Naive thymus-derived CD4-positive, alpha-beta T cell (primary cell): ENCODE measurements around the gene EYA3. TPM values are rescaled to one million over a fixed set of nuclear protein-coding genes. Genes with fewer than 3 reads are reported as not detected.

Experiments
- ATAC-seq: fragments of 150-1000 bp; cut with Tn5 transposase; 2 replicates; pipeline ENCODE4 v1.10.0; 2021; ENCODE audit warnings: mild to moderate bottlenecking, moderate library complexity
- CTCF ChIA-PET: fragments of 350-600 bp; sonication (Branson Sonifier 250); formaldehyde crosslinking; loops from one replicate; lab custom pipeline; 2021; ENCODE audit warnings: antibody characterized with exemption; lab: Charles Lee
- POLR2A ChIA-PET: fragments of 350-600 bp; sonication (Branson Sonifier 250); formaldehyde crosslinking; loops from one replicate; lab custom pipeline; 2021; ENCODE audit warnings: antibody characterized with exemption, inconsistent platforms; lab: Charles Lee
- DNase-seq, 9 donors: peaks; one replicate each; pipeline versions ENCODE4 v3.0.0 to v3.0.0-alpha.2; 2020 to 2022; ENCODE audit warnings: mixed read lengths in 1 of 9
- H3K27ac ChIP-seq: one replicate; pipeline ENCODE4 v1.7.0; 2013; ENCODE audit warnings: mild to moderate bottlenecking, low read depth, low read length, moderate library complexity
- H3K27me3 ChIP-seq, 2 donors: one replicate each; pipeline ENCODE4 v1.7.0; 2013; ENCODE audit warnings: low read length in 2 of 2, mild to moderate bottlenecking in 2 of 2, moderate library complexity in 2 of 2; ENCODE audit not compliant: control insufficient read depth in 2 of 2, insufficient read depth in 2 of 2
- H3K36me3 ChIP-seq, 3 experiments: 1 replicate in 2 of 3; 2 replicates in 1 of 3; pipeline ENCODE4 v1.7.0; 2013; ENCODE audit warnings: low read length in 3 of 3, mild to moderate bottlenecking in 3 of 3, moderate library complexity in 1 of 3; ENCODE audit not compliant: insufficient read depth in 3 of 3, control insufficient read depth in 2 of 3
- H3K4me1 ChIP-seq, 2 donors: one replicate each; pipeline ENCODE4 v1.7.0; 2013; ENCODE audit warnings: low read length in 2 of 2, mild to moderate bottlenecking in 2 of 2, moderate library complexity in 1 of 2; ENCODE audit not compliant: control insufficient read depth in 2 of 2, insufficient read depth in 2 of 2
- H3K4me3 ChIP-seq: 2 replicates; pipeline ENCODE4 v1.7.0; 2013; ENCODE audit warnings: mild to moderate bottlenecking, low read length
- H3K9me3 ChIP-seq, 3 experiments: 1 replicate in 2 of 3; 2 replicates in 1 of 3; pipeline ENCODE4 v1.7.0; 2013; ENCODE audit warnings: low read length in 3 of 3; ENCODE audit not compliant: control insufficient read depth in 2 of 3
- H3K27ac Mint-ChIP-seq, 9 donors: one replicate each; pipeline ENCODE4 v1.8.0; 2020 to 2022; ENCODE audit warnings: mixed read lengths in 9 of 9, mild to moderate bottlenecking in 8 of 9, moderate library complexity in 5 of 9, inconsistent platforms in 2 of 9
- H3K27me3 Mint-ChIP-seq, 5 donors: one replicate each; pipeline ENCODE4 v1.8.0; 2021 to 2022; ENCODE audit warnings: mixed read lengths in 5 of 5, mild to moderate bottlenecking in 1 of 5
- H3K36me3 Mint-ChIP-seq, 5 donors: one replicate each; pipeline ENCODE4 v1.8.0; 2020 to 2022; ENCODE audit warnings: mixed read lengths in 5 of 5, mild to moderate bottlenecking in 3 of 5, inconsistent platforms in 1 of 5
- H3K4me1 Mint-ChIP-seq, 7 donors: one replicate each; pipeline ENCODE4 v1.8.0; 2020 to 2022; ENCODE audit warnings: mixed read lengths in 7 of 7, mild to moderate bottlenecking in 3 of 7, inconsistent platforms in 1 of 7
- H3K4me3 Mint-ChIP-seq, 10 donors: one replicate each; pipeline ENCODE4 v1.8.0; 2020 to 2022; ENCODE audit warnings: mild to moderate bottlenecking in 10 of 10, mixed read lengths in 10 of 10, moderate library complexity in 6 of 10, inconsistent platforms in 2 of 10
- H3K9me3 Mint-ChIP-seq, 11 donors: one replicate each; pipeline ENCODE4 v1.8.0; 2020 to 2022; ENCODE audit warnings: mixed read lengths in 11 of 11, mild to moderate bottlenecking in 4 of 11, inconsistent platforms in 1 of 11, moderate library complexity in 1 of 11
- intact Hi-C, 2 donors: fragments of 100-400 bp; cut with micrococcal nuclease; formaldehyde crosslinking; loops; one replicate each; pipeline ENCODE4 v1.15.1; 2023
- polyA plus RNA-seq, 2 donors: library from polyadenylated mRNA; unstranded; fragments of 300-500 nt; fragmentation: Illumina TruSeq; gene quantifications; one replicate each; pipeline ENCODE4 v1.2.3, GENCODE V29; 2021
- total RNA-seq, 6 experiments: library from RNA in 5 of 6; stranded (reverse) in 5 of 6; gene quantifications; 1 replicate in 5 of 6; 2 replicates in 1 of 6; pipeline ENCODE4 v1.2.3 and lab custom pipeline; 2021 to 2026

Gene EYA3
- total and polyA plus RNA-seq, 7 experiments from 2014 or later, result 4.9 to 31.7 (median 18.6) TPM

DNA sequence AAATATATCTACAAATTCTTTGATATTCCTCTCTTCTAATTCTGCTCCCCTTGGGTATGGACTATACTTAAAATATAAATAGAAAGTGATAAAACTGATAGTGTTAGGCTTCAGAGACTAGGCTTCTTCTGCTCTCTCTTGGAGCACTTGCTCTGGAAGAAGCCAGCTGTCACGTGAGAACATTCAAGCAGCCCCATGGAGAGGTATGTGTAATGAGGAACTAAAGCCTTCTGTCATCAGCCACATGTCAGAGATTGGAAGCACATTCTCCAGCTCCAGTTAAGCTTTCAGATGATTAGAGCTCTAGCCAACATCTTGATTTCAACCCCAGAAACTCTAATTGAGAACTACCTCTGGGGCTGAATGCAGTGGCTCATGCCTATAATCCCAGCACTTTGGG lies 94.3 kb downstream of the EYA3 start:
- intact Hi-C loops, result no loop called here
- H3K36me3 ChIP-seq, result peaks cover 12 to 38% (median 18%) of the 10 kb centered on the region in 3 experiments
- no peaks in the 10 kb centered on the region for H3K9me3 Mint-ChIP-seq
- H3K4me1 ChIP-seq, result peaks cover 20 to 24% of the 10 kb centered on the region in 2 donors
- no peak overlapping the region for H3K4me3 ChIP-seq
- peaks cover 9 to 41% (median 30%) of the 10 kb centered on the region in 5 donors for H3K36me3 Mint-ChIP-seq
- no peaks in the 10 kb centered on the region for H3K27me3 Mint-ChIP-seq
- ChIA-PET POLR2A (no interaction called here), CTCF (interaction anchor here (0.7 to 2.2 kb wide), 3 partner anchors 14 to 51 kb away, joined by 3 to 7 read pairs (median 3); no protein-coding TSS in a partner anchor)
- no peaks in the 10 kb centered on the region for H3K9me3 ChIP-seq
- H3K27me3 ChIP-seq, result no peaks in the 10 kb centered on the region
- ATAC-seq, result no peak
- peak overlapping the region; percentile 70 for H3K27ac ChIP-seq
- no peak for DNase-seq
- peak overlapping the region in 8 of 9 donors; percentile 1 to 95 (median 64) for H3K27ac Mint-ChIP-seq
- peak overlapping the region in 1 of 10 donors; percentile 40 for H3K4me3 Mint-ChIP-seq
- peaks cover 14 to 53% (median 35%) of the 10 kb centered on the region in 7 donors for H3K4me1 Mint-ChIP-seq

GRCh38 chr1:27993241-27993640 lies 95.2 kb downstream of the EYA3 start:
- DNase-seq (peak in 3 of 9 donors; percentile 12 to 20 (median 18)), ATAC-seq (peak; percentile 64)
- Mint-ChIP-seq H3K27ac (peak overlapping the region; percentile 62 to 96 (median 80)), H3K36me3 (peaks cover 12 to 44% (median 33%) of the 10 kb centered on the region in 5 donors), H3K9me3 (no peaks in the 10 kb centered on the region), H3K4me3 (peak overlapping the region in 8 of 10 donors; percentile 17 to 77 (median 37)), H3K4me1 (peaks cover 14 to 53% (median 35%) of the 10 kb centered on the region in 7 donors), H3K27me3 (no peaks in the 10 kb centered on the region)
- H3K9me3 ChIP-seq, result no peaks in the 10 kb centered on the region
- peak overlapping the region; percentile 70 for H3K27ac ChIP-seq
- intact Hi-C loops, result no loop called here
- H3K36me3 ChIP-seq, result peaks cover 12 to 43% (median 25%) of the 10 kb centered on the region in 3 experiments
- H3K27me3 ChIP-seq, result no peaks in the 10 kb centered on the region
- CTCF ChIA-PET, result interaction anchor here (0.7 to 4.0 kb wide), 5 partner anchors 13 to 1168 kb away, joined by 3 to 11 read pairs (median 8); no protein-coding TSS in a partner anchor
- POLR2A ChIA-PET, result interaction anchor here (0.6 to 2.3 kb wide), 7 partner anchors 24 to 162 kb away, joined by 3 to 6 read pairs (median 4); partner anchors contain the start of genes EYA3 and XKR8
- H3K4me1 ChIP-seq, result peaks cover 20 to 24% of the 10 kb centered on the region in 2 donors
- H3K4me3 ChIP-seq, result no peak overlapping the region

GRCh38 chr1:27992276-27992675 lies 96.1 kb downstream of the EYA3 start:
- intact Hi-C loops, result loop anchor here in 1 of 2 donors (1.0 kb wide), 1 partner anchor 134 kb away; no protein-coding TSS in a partner anchor
- ATAC-seq (peak; percentile 86), DNase-seq (peak; percentile 20 to 65 (median 56))
- no peaks in the 10 kb centered on the region for H3K27me3 Mint-ChIP-seq
- peak overlapping the region; percentile 24 to 77 (median 32) for H3K4me3 Mint-ChIP-seq
- Histone ChIP-seq H3K4me1 (peaks cover 20 to 24% of the 10 kb centered on the region in 2 donors), H3K9me3 (no peaks in the 10 kb centered on the region), H3K4me3 (no peak overlapping the region), H3K36me3 (peaks cover 7 to 39% (median 23%) of the 10 kb centered on the region in 3 experiments), H3K27me3 (no peaks in the 10 kb centered on the region), H3K27ac (peak overlapping the region; percentile 70)
- peaks cover 14 to 50% (median 35%) of the 10 kb centered on the region in 7 donors for H3K4me1 Mint-ChIP-seq
- H3K9me3 Mint-ChIP-seq, result no peaks in the 10 kb centered on the region
- peak overlapping the region; percentile 62 to 96 (median 80) for H3K27ac Mint-ChIP-seq
- ChIA-PET POLR2A (interaction anchor here (0.7 to 2.3 kb wide), 11 partner anchors 9 to 207 kb away, joined by 3 to 6 read pairs (median 4); partner anchors contain the start of genes EYA3 and XKR8), CTCF (interaction anchor here (1.0 to 4.0 kb wide), 4 partner anchors 12 to 135 kb away, joined by 4 to 11 read pairs (median 8); no protein-coding TSS in a partner anchor)
- peaks cover 13 to 41% (median 27%) of the 10 kb centered on the region in 5 donors for H3K36me3 Mint-ChIP-seq

GRCh38 chr1:27990920-27991537 lies 97.4 kb downstream of the EYA3 start:
- no peaks in the 10 kb centered on the region for H3K9me3 Mint-ChIP-seq
- ChIA-PET POLR2A (interaction anchor here (0.5 to 1.2 kb wide), 3 partner anchors 11 to 120 kb away, joined by 3 to 4 read pairs (median 3); no protein-coding TSS in a partner anchor), CTCF (interaction anchor here (0.6 to 4.0 kb wide), 3 partner anchors 11 to 432 kb away, joined by 5 to 11 read pairs (median 6); no protein-coding TSS in a partner anchor)
- no peak for DNase-seq
- H3K27me3 ChIP-seq, result no peaks in the 10 kb centered on the region
- no peak overlapping the region for H3K27ac ChIP-seq
- H3K36me3 ChIP-seq, result peaks cover 6 to 27% (median 14%) of the 10 kb centered on the region in 3 experiments
- H3K27ac Mint-ChIP-seq, result peak overlapping the region in 6 of 9 donors; percentile 11 to 80 (median 64)
- H3K4me1 Mint-ChIP-seq, result peaks cover 16 to 44% (median 35%) of the 10 kb centered on the region in 7 donors
- no peaks in the 10 kb centered on the region for H3K27me3 Mint-ChIP-seq
- H3K4me3 Mint-ChIP-seq, result peak overlapping the region in 1 of 10 donors; percentile 40
- peaks cover 20 to 24% of the 10 kb centered on the region in 2 donors for H3K4me1 ChIP-seq
- peaks cover 8 to 37% (median 23%) of the 10 kb centered on the region in 5 donors for H3K36me3 Mint-ChIP-seq
- no peaks in the 10 kb centered on the region for H3K9me3 ChIP-seq
- intact Hi-C loops, result no loop called here
- H3K4me3 ChIP-seq, result no peak overlapping the region
- peak; percentile 58 for ATAC-seq

- Histone ChIP-seq H3K36me3 (peaks cover 0 to 9% (median 0%) of the 10 kb centered on the region in 3 experiments), H3K27me3 (no peaks in the 10 kb centered on the region), H3K9me3 (no peaks in the 10 kb centered on the region), H3K4me1 (no peaks in the 10 kb centered on the region), H3K27ac (no peak overlapping the region), H3K4me3 (no peak overlapping the region)
- DNase-seq (no peak), ATAC-seq (no peak)
- ChIA-PET POLR2A (interaction anchor here (0.8 to 2.5 kb wide), 5 partner anchors 11 to 121 kb away, joined by 3 to 7 read pairs (median 3); partner anchors contain the start of gene XKR8), CTCF (interaction anchor here (0.6 to 9.5 kb wide), 8 partner anchors 10 to 925 kb away, joined by 3 to 110 read pairs (median 6); partner anchors contain the start of gene XKR8)
- peak overlapping the region in 2 of 9 donors; percentile 42 to 60 for H3K27ac Mint-ChIP-seq
- no peaks in the 10 kb centered on the region for H3K9me3 Mint-ChIP-seq
- intact Hi-C loops, result loop anchor here in 1 of 2 donors (5.0 kb wide), 1 partner anchor 309 kb away; the partner anchor contains the start of gene IFI6
- H3K4me1 Mint-ChIP-seq, result peaks cover 0 to 3% (median 0%) of the 10 kb centered on the region in 7 donors
- H3K36me3 Mint-ChIP-seq, result peaks cover 0 to 16% (median 7%) of the 10 kb centered on the region in 5 donors
- H3K4me3 Mint-ChIP-seq, result no peak overlapping the region
- no peaks in the 10 kb centered on the region for H3K27me3 Mint-ChIP-seq
These were observed 107.3 kb downstream of the EYA3 start for GRCh38 chr1:27981145-27981544.
